HepG2 (cell line): ENCODE measurements around the gene SULT1B1.

ENCODE experiments used
- ATF3 ChIP-seq: sonication (generic); formaldehyde crosslinking; IDR thresholded peaks from 2 replicates; pipeline ENCODE4 v1.4.0; 2020; ENCODE audit warnings: missing genetic modification reagents
- CCAR2 ChIP-seq: fragments of 200-400 bp; formaldehyde crosslinking; optimal IDR thresholded peaks from 2 replicates; pipeline ENCODE3; 2018; ENCODE audit warnings: low read depth, mild to moderate bottlenecking, low read length, moderate library complexity
- KLF6 ChIP-seq: IDR thresholded peaks from 2 replicates; pipeline ENCODE4 v1.8.0; 2016; ENCODE audit warnings: missing biosample characterization, missing genetic modification reagents
- MAFF ChIP-seq: IDR thresholded peaks from 2 replicates; pipeline ENCODE4 v1.6.1; 2011; ENCODE audit warnings: low read depth, low read length, improper control_type of control experiment
- RFX5 ChIP-seq: IDR thresholded peaks from 2 replicates; pipeline ENCODE4 v1.6.1; 2011; ENCODE audit warnings: low read depth, low read length, improper control_type of control experiment
- TAF1 ChIP-seq: sonication (generic); formaldehyde crosslinking; IDR thresholded peaks from 2 replicates; pipeline ENCODE4 v1.4.0; 2020; ENCODE audit warnings: missing genetic modification reagents
- ZFP41 ChIP-seq: sonication (generic); formaldehyde crosslinking; IDR thresholded peaks from 2 replicates; pipeline ENCODE4 v1.4.0; 2020; ENCODE audit warnings: mild to moderate bottlenecking, missing genetic modification reagents, borderline replicate concordance
- ZNF264 ChIP-seq: sonication (generic); formaldehyde crosslinking; IDR thresholded peaks from 2 replicates; pipeline ENCODE4 v1.4.0; 2020; ENCODE audit warnings: missing genetic modification reagents
- TF ChIP-seq, protein P1 (sequence below), 2 experiments: IDR thresholded peaks; 2 replicates each; pipeline ENCODE4 v1.6.1; 2011 to 2012; ENCODE audit warnings: low read length in 2 of 2, borderline replicate concordance in 1 of 2, low read depth in 1 of 2, mild to moderate bottlenecking in 1 of 2, moderate library complexity in 1 of 2

GRCh38 chr4:69780141-69780540 is 19.7 kb upstream of the SULT1B1 start:
- TF ChIP-seq ZFP41 = no peak
- no peak for TF ChIP-seq RFX5
- no peak for TF ChIP-seq ATF3
- TF ChIP-seq CCAR2 = no peak
- TF ChIP-seq ZNF264 (CRISPR knock-in tag) = no peak
- no peak for TF ChIP-seq KLF6 (CRISPR knock-in tag)
- TF ChIP-seq, protein P1, sequence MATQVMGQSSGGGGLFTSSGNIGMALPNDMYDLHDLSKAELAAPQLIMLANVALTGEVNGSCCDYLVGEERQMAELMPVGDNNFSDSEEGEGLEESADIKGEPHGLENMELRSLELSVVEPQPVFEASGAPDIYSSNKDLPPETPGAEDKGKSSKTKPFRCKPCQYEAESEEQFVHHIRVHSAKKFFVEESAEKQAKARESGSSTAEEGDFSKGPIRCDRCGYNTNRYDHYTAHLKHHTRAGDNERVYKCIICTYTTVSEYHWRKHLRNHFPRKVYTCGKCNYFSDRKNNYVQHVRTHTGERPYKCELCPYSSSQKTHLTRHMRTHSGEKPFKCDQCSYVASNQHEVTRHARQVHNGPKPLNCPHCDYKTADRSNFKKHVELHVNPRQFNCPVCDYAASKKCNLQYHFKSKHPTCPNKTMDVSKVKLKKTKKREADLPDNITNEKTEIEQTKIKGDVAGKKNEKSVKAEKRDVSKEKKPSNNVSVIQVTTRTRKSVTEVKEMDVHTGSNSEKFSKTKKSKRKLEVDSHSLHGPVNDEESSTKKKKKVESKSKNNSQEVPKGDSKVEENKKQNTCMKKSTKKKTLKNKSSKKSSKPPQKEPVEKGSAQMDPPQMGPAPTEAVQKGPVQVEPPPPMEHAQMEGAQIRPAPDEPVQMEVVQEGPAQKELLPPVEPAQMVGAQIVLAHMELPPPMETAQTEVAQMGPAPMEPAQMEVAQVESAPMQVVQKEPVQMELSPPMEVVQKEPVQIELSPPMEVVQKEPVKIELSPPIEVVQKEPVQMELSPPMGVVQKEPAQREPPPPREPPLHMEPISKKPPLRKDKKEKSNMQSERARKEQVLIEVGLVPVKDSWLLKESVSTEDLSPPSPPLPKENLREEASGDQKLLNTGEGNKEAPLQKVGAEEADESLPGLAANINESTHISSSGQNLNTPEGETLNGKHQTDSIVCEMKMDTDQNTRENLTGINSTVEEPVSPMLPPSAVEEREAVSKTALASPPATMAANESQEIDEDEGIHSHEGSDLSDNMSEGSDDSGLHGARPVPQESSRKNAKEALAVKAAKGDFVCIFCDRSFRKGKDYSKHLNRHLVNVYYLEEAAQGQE (IDR thresholded peaks at IDR 0.05; ENCODE audit: borderline replicate concordance in 1 of 2, low read depth in 1 of 2, low read length in 2 of 2) = no peak
- TF ChIP-seq MAFF = no peak
- no peak for TF ChIP-seq TAF1
